Natural killer cell (primary cell): ENCODE data around the gene WDR81. TPM values are rescaled to one million over a fixed set of nuclear protein-coding genes. Genes with fewer than 3 reads are reported as not detected.

Experiments used
- ATAC-seq, 3 donors: fragments of 150-1000 bp in 2 of 3; fragments of 200-7000 bp in 1 of 3; cut with Tn5 transposase; 1 replicate in 1 of 3; 2 replicates in 2 of 3; pipeline ENCODE4 v1.10.0; 2021; ENCODE audit warnings: mild to moderate bottlenecking in 2 of 3, moderate library complexity in 2 of 3
- DNase-seq, 2 donors: peaks; one replicate each; pipeline versions ENCODE4 v3.0.0 to v3.0.0-alpha.2; 2013 to 2021; ENCODE audit warnings: mixed read lengths in 1 of 2
- H3K27ac ChIP-seq: one replicate; pipeline ENCODE4 v1.5.1; 2013; ENCODE audit warnings: mild to moderate bottlenecking, low read length
- H3K27me3 ChIP-seq: one replicate; pipeline ENCODE4 v1.6.1; 2013; ENCODE audit warnings: low read length; ENCODE audit not compliant: control insufficient read depth, insufficient read depth
- H3K36me3 ChIP-seq: one replicate; pipeline ENCODE4 v1.6.1; 2013; ENCODE audit warnings: low read length; ENCODE audit not compliant: control insufficient read depth, insufficient read depth
- H3K4me1 ChIP-seq: one replicate; pipeline ENCODE4 v1.6.1; 2013; ENCODE audit warnings: low read length; ENCODE audit not compliant: control insufficient read depth, insufficient read depth
- H3K4me3 ChIP-seq: one replicate; pipeline ENCODE4 v1.5.1; 2013; ENCODE audit warnings: low read length
- H3K9me3 ChIP-seq: one replicate; pipeline ENCODE4 v1.6.1; 2013; ENCODE audit warnings: low read length; ENCODE audit not compliant: control insufficient read depth, insufficient read depth
- H3K27ac Mint-ChIP-seq, 2 donors: one replicate each; pipeline ENCODE4 v1.8.0; 2022; ENCODE audit warnings: mild to moderate bottlenecking in 2 of 2, mixed read lengths in 2 of 2, moderate library complexity in 1 of 2
- H3K27me3 Mint-ChIP-seq, 2 donors: one replicate each; pipeline ENCODE4 v1.8.0; 2022; ENCODE audit warnings: low read depth in 2 of 2, mixed read lengths in 2 of 2
- H3K36me3 Mint-ChIP-seq: one replicate; pipeline ENCODE4 v1.8.0; 2022; ENCODE audit warnings: mixed read lengths
- H3K4me1 Mint-ChIP-seq, 2 donors: one replicate each; pipeline ENCODE4 v1.8.0; 2022; ENCODE audit warnings: mixed read lengths in 2 of 2
- H3K4me3 Mint-ChIP-seq: one replicate; pipeline ENCODE4 v1.8.0; 2022; ENCODE audit warnings: mild to moderate bottlenecking, moderate library complexity, mixed read lengths
- H3K9me3 Mint-ChIP-seq, 2 donors: one replicate each; pipeline ENCODE4 v1.8.0; 2022; ENCODE audit warnings: mixed read lengths in 2 of 2
- CTCF ChIP-seq: fragments of 200-600 bp; IDR thresholded peaks from one replicate; pipeline ENCODE4 v1.8.0; 2022; ENCODE audit warnings: antibody characterized with exemption
- WGBS: methylation state at CpG from one replicate; pipeline ENCODE4 v1.1.7; 2013; ENCODE audit warnings: missing lambda C conversion rate; ENCODE audit not compliant: insufficient coverage; 5-methylcytosine and 5-hydroxymethylcytosine counted together
- intact Hi-C: fragments of 100-400 bp; cut with micrococcal nuclease; formaldehyde crosslinking; loops from one replicate; pipeline ENCODE4 v1.14.2; 2022
- total RNA-seq, 4 donors: library from RNA; stranded (reverse); fragments of 120-200 nt in 1 of 4; gene quantifications; one replicate each; pipeline versions ENCODE4 v1.2.3 to v1.2.4, GENCODE V29; 2013 to 2022

The WDR81 gene
- total RNA-seq, 3 donors from 2014 or later (not counting 1 experiment from before 2014, with no cell fraction given) = 40.8 to 54.2 (median 46.2) TPM

- Histone ChIP-seq H3K27me3 (no peaks in the 10 kb centered on the region), H3K36me3 (peaks cover 32% of the 10 kb centered on the region), H3K4me1 (peaks cover 56% of the 10 kb centered on the region), H3K4me3 (no peak overlapping the region), H3K27ac (no peak overlapping the region), H3K9me3 (no peaks in the 10 kb centered on the region)
- H3K27me3 Mint-ChIP-seq = no peaks in the 10 kb centered on the region
- H3K4me3 Mint-ChIP-seq = no peak overlapping the region
- intact Hi-C loops = no loop called here
- no peak for ATAC-seq
- H3K36me3 Mint-ChIP-seq = no peaks in the 10 kb centered on the region
- TF ChIP-seq CTCF = no peak
- peaks cover 20 to 41% of the 10 kb centered on the region in 2 donors for H3K4me1 Mint-ChIP-seq
- DNase-seq = no peak
- no peaks in the 10 kb centered on the region for H3K9me3 Mint-ChIP-seq
- 95% methylated on average over 21 of the region's 21 CpGs for WGBS
- H3K27ac Mint-ChIP-seq = no peak overlapping the region
These were observed 2.8 kb downstream of the WDR81 start for GRCh38 chr17:1727258-1727789.

GRCh38 chr17:1727876-1728630, 3.5 kb downstream of the WDR81 start:
- Mint-ChIP-seq H3K4me3 (no peak overlapping the region), H3K27ac (peak overlapping the region in 1 of 2 donors; percentile 71), H3K27me3 (no peaks in the 10 kb centered on the region), H3K4me1 (peaks cover 15 to 34% of the 10 kb centered on the region in 2 donors), H3K9me3 (no peaks in the 10 kb centered on the region), H3K36me3 (no peaks in the 10 kb centered on the region)
- Histone ChIP-seq H3K36me3 (peaks cover 37% of the 10 kb centered on the region), H3K9me3 (no peaks in the 10 kb centered on the region), H3K27me3 (no peaks in the 10 kb centered on the region), H3K4me1 (peaks cover 49% of the 10 kb centered on the region), H3K4me3 (no peak overlapping the region), H3K27ac (no peak overlapping the region)
- no peak for TF ChIP-seq CTCF
- ATAC-seq = no peak
- intact Hi-C loops = no loop called here
- DNase-seq = no peak
- WGBS = 97% methylated on average over 28 of the region's 28 CpGs

GRCh38 chr17:1729966-1730325, 5.4 kb downstream of the WDR81 start:
- peaks cover 39% of the 10 kb centered on the region for H3K36me3 ChIP-seq
- H3K4me3 ChIP-seq = no peak overlapping the region
- WGBS = 94% methylated on average over 15 of the region's 15 CpGs
- no peak overlapping the region for H3K4me3 Mint-ChIP-seq
- H3K4me1 Mint-ChIP-seq = peaks cover 14 to 31% of the 10 kb centered on the region in 2 donors
- no peaks in the 10 kb centered on the region for H3K27me3 ChIP-seq
- intact Hi-C loops = no loop called here
- H3K27ac Mint-ChIP-seq = no peak overlapping the region
- no peaks in the 10 kb centered on the region for H3K9me3 Mint-ChIP-seq
- H3K4me1 ChIP-seq = peaks cover 35% of the 10 kb centered on the region
- no peak for ATAC-seq
- no peaks in the 10 kb centered on the region for H3K36me3 Mint-ChIP-seq
- no peaks in the 10 kb centered on the region for H3K27me3 Mint-ChIP-seq
- TF ChIP-seq CTCF = no peak
- no peaks in the 10 kb centered on the region for H3K9me3 ChIP-seq
- no peak overlapping the region for H3K27ac ChIP-seq
- DNase-seq = no peak
